Activated CD4-positive, alpha-beta T cell treated with anti-CD3 and anti-CD28 coated beads, Interleukin-2, Interleukin-4, amounts not matched to agents 100 ng/mL and 50 ng/mL, durations not matched to agents 16 hours and 8 hours (primary cell): ENCODE results near the gene TRDN.

ENCODE experiments used
- DNase-seq: peaks from one replicate; pipeline ENCODE4 v3.0.0-alpha.2; 2020; ENCODE audit warnings: low spot score

TRDN gene

DNA sequence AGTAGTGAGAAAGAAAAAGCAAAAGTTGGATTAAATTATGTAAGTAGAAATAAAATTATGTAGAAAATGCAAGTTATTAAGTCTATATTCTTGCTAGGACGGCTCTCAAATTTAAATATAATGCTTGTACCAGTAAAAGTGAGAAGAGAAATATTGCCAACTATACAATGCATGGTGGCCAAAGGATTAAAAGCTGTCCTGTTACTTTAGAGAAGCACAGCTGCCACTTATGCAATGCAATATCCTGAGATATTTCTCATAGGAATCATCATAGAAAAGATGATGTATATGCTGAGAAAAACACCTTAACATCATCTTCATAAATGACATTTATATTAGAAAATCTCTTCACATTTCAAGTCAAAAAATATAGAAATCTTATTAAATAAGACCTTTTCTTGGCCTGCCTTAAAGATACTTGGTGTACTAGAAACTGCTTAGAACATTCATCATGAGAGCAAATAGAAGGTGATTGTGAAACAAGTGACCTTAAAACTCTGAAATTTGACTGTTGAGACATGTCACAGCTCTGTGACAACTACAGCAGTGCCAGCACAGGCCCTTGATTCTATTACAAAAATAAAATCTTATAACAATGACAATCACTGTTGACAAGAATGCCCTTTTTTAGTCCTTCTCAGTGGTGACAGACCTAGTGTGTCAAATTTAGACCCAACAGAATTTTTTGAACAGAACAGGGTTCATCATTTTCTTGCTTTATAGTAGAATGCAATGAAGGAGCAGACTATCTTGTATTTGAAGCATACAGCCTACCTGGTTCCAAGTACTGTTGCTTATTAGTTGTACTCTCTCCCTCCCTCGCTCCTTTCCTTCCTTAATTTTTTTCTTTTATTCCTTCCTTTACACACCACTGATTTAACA lies 467.6 kb downstream of the TRDN start:
- DNase-seq, result no peak

GRCh38 chr6:123168466-123168865 lies 468.3 kb downstream of the TRDN start:
- no peak for DNase-seq
